ENCODE measurements around the gene CD80. TPM values are rescaled to one million over a fixed set of nuclear protein-coding genes. Genes with fewer than 3 reads are reported as not detected.
A peak's percentile ranks its signal among the peaks of the same experiment; 100 is the strongest.
"Not testable (repeated sequence)": the region's sequence is repeated elsewhere in the genome, so short reads cannot be mapped to it uniquely, and the experiment has no call there.

CD80 gene
- total and polyA plus RNA-seq, 4 donors: 0.89 to 8.6 (median 4.2) TPM

- no peak for TF ChIP-seq CTCF (IDR thresholded peaks at IDR 0.05; ENCODE audit: control extremely low read depth, extremely low read depth)
- no peak overlapping the region for H3K4me3 ChIP-seq
- H3K4me1 ChIP-seq (ENCODE audit: control insufficient read depth in 5 of 5, insufficient read depth in 5 of 5, low read length in 5 of 5): no peaks in the 10 kb centered on the region
- DNase-seq (no peak), ATAC-seq (ENCODE audit: insufficient read depth, low FRiP score) (no peak)
- no peaks in the 10 kb centered on the region for H3K27me3 ChIP-seq (ENCODE audit: control insufficient read depth in 3 of 3, insufficient read depth in 3 of 3, low read length in 2 of 3)
- H3K9me3 ChIP-seq (ENCODE audit: control insufficient read depth in 4 of 4, insufficient read depth in 3 of 4, low read length in 3 of 4): no peaks in the 10 kb centered on the region
- H3K9ac ChIP-seq (ENCODE audit: insufficient read depth in 1 of 2, low read length in 2 of 2): no peak overlapping the region
- WGBS, 2 donors: 79 to 94% methylated on average over 1 of the region's 1 CpG
- H3K36me3 ChIP-seq (ENCODE audit: control insufficient read depth in 4 of 4, insufficient read depth in 4 of 4, low read length in 4 of 4): no peaks in the 10 kb centered on the region
- H3K27ac ChIP-seq (ENCODE audit: low read depth in 1 of 2, low read length in 1 of 2): peak overlapping the region in 1 of 2 donors; percentile 65
These were observed 11.8 kb upstream of the CD80 start for GRCh38 chr3:119571230-119571629.

GRCh38 chr3:119570229-119570628 is 10.8 kb upstream of the CD80 start:
- H3K27ac ChIP-seq (ENCODE audit: low read depth in 1 of 2, low read length in 1 of 2): no peak overlapping the region

GRCh38 chr3:119569156-119569555 is 9.7 kb upstream of the CD80 start:
- no peaks in the 10 kb centered on the region for H3K27me3 ChIP-seq (ENCODE audit: control insufficient read depth in 3 of 3, insufficient read depth in 3 of 3, low read length in 2 of 3)
- TF ChIP-seq CTCF (IDR thresholded peaks at IDR 0.05; ENCODE audit: control extremely low read depth, extremely low read depth): no peak
- no peak for ATAC-seq (ENCODE audit: insufficient read depth, low FRiP score)
- WGBS, 2 donors: 85 to 94% methylated on average over 4 of the region's 4 CpGs
- H3K27ac ChIP-seq (ENCODE audit: low read depth in 1 of 2, low read length in 1 of 2): no peak overlapping the region
- H3K4me1 ChIP-seq (ENCODE audit: control insufficient read depth in 5 of 5, insufficient read depth in 5 of 5, low read length in 5 of 5): no peaks in the 10 kb centered on the region
- H3K9me3 ChIP-seq (ENCODE audit: control insufficient read depth in 4 of 4, insufficient read depth in 3 of 4, low read length in 3 of 4): no peaks in the 10 kb centered on the region
- H3K36me3 ChIP-seq (ENCODE audit: control insufficient read depth in 4 of 4, insufficient read depth in 4 of 4, low read length in 4 of 4): no peaks in the 10 kb centered on the region
- H3K9ac ChIP-seq (ENCODE audit: insufficient read depth in 1 of 2, low read length in 2 of 2): no peak overlapping the region
- DNase-seq: no peak
- H3K4me3 ChIP-seq: no peak overlapping the region

More at GRCh38 chr3:119570229-119570628, 10.8 kb upstream of the CD80 start:
- H3K9me3 ChIP-seq (ENCODE audit: control insufficient read depth in 4 of 4, insufficient read depth in 3 of 4, low read length in 3 of 4): no peaks in the 10 kb centered on the region
- H3K36me3 ChIP-seq (ENCODE audit: control insufficient read depth in 4 of 4, insufficient read depth in 4 of 4, low read length in 4 of 4): no peaks in the 10 kb centered on the region
- H3K9ac ChIP-seq (ENCODE audit: insufficient read depth in 1 of 2, low read length in 2 of 2): no peak overlapping the region
- 52 to 71% methylated on average over 5 of the region's 5 CpGs for WGBS, 2 donors
- no peak for DNase-seq
- ATAC-seq (ENCODE audit: insufficient read depth, low FRiP score): peak; percentile 66
- no peaks in the 10 kb centered on the region for H3K27me3 ChIP-seq (ENCODE audit: control insufficient read depth in 3 of 3, insufficient read depth in 3 of 3, low read length in 2 of 3)
- TF ChIP-seq CTCF (IDR thresholded peaks at IDR 0.05; ENCODE audit: control extremely low read depth, extremely low read depth): no peak
- H3K4me3 ChIP-seq: no peak overlapping the region
- H3K4me1 ChIP-seq (ENCODE audit: control insufficient read depth in 5 of 5, insufficient read depth in 5 of 5, low read length in 5 of 5): no peaks in the 10 kb centered on the region

- WGBS, 2 donors: 87 to 91% methylated on average over 2 of the region's 2 CpGs
These were observed 3.9 kb upstream of the CD80 start for GRCh38 chr3:119563334-119563733.

More at GRCh38 chr3:119563334-119563733, 3.9 kb upstream of the CD80 start:
- H3K4me1 ChIP-seq (ENCODE audit: control insufficient read depth in 5 of 5, insufficient read depth in 5 of 5, low read length in 5 of 5); H3K9me3 ChIP-seq (ENCODE audit: control insufficient read depth in 4 of 4, insufficient read depth in 3 of 4, low read length in 3 of 4); H3K4me3 ChIP-seq; H3K27me3 ChIP-seq (ENCODE audit: control insufficient read depth in 3 of 3, insufficient read depth in 3 of 3, low read length in 2 of 3); DNase-seq; H3K9ac ChIP-seq (ENCODE audit: insufficient read depth in 1 of 2, low read length in 2 of 2); H3K36me3 ChIP-seq (ENCODE audit: control insufficient read depth in 4 of 4, insufficient read depth in 4 of 4, low read length in 4 of 4); ATAC-seq (ENCODE audit: insufficient read depth, low FRiP score); H3K27ac ChIP-seq (ENCODE audit: low read depth in 1 of 2, low read length in 1 of 2): not testable (repeated sequence)
